HEK293 (cell line): ENCODE data around the gene JAGN1.
"Not testable (repeated sequence)": the region's sequence is repeated elsewhere in the genome, so short reads cannot be mapped to it uniquely, and the experiment has no call there.

Experiments used
- CTCF ChIA-PET: fragments of 350-600 bp; formaldehyde crosslinking; extraction: SDS; loops from one replicate; lab custom pipeline; 2021; ENCODE audit warnings: antibody characterized with exemption; lab: Yijun Ruan, JAX
- POLR2A ChIA-PET: fragments of 300-600 bp; formaldehyde crosslinking; extraction: SDS; loops from one replicate; lab custom pipeline; 2020; ENCODE audit warnings: antibody characterized with exemption, inconsistent platforms; lab: Yijun Ruan, JAX
- H3K27ac ChIP-seq: fragments of 200-500 bp; sonication (Bioruptor generic); 2 replicates; pipeline ENCODE4 v1.5.1; 2014; ENCODE audit warnings: low read depth, low read length, control low read depth, inconsistent platforms; ENCODE audit errors: extremely low read depth
- H3K36me3 ChIP-seq, 2 experiments: fragments of 200-500 bp in 1 of 2; sonication (Bioruptor generic) in 1 of 2; 1 replicate in 1 of 2; 2 replicates in 1 of 2; pipeline ENCODE4 v1.5.1; 2014 to 2017; ENCODE audit warnings: inconsistent platforms in 2 of 2, low read length in 2 of 2; ENCODE audit not compliant: control insufficient read depth in 2 of 2, insufficient read depth in 1 of 2
- H3K4me1 ChIP-seq: fragments of 200-500 bp; sonication (Bioruptor generic); 2 replicates; pipeline ENCODE4 v1.5.1; 2014; ENCODE audit warnings: mild to moderate bottlenecking, low read length, inconsistent platforms; ENCODE audit not compliant: control insufficient read depth, insufficient read depth
- H3K4me3 ChIP-seq: 2 replicates; pipeline ENCODE4 v1.5.1; 2011; ENCODE audit warnings: low read depth, mild to moderate bottlenecking, control low read depth, low read length, moderate library complexity
- H3K9me3 ChIP-seq: fragments of 200-500 bp; sonication (Bioruptor generic); 2 replicates; pipeline ENCODE4 v1.5.1; 2014; ENCODE audit warnings: low read depth, low read length, inconsistent platforms; ENCODE audit not compliant: control insufficient read depth, insufficient read depth
- KLF1 ChIP-seq: fragments of 450-650 bp; formaldehyde crosslinking; IDR thresholded peaks from 2 replicates; pipeline ENCODE4 v1.5.1; 2016; ENCODE audit warnings: missing biosample characterization, missing genetic modification characterization
- KLF16 ChIP-seq: fragments of 450-650 bp; formaldehyde crosslinking; IDR thresholded peaks from 2 replicates; pipeline ENCODE4 v1.5.1; 2017; ENCODE audit warnings: missing biosample characterization, missing genetic modification characterization
- ZBTB8A ChIP-seq: fragments of 450-650 bp; formaldehyde crosslinking; IDR thresholded peaks from 2 replicates; pipeline ENCODE4 v1.5.1; 2016; ENCODE audit warnings: missing biosample characterization, missing genetic modification characterization
- ZFP41 ChIP-seq: fragments of 450-650 bp; formaldehyde crosslinking; IDR thresholded peaks from 2 replicates; pipeline ENCODE4 v1.5.1; 2016; ENCODE audit warnings: missing biosample characterization, missing genetic modification characterization, borderline replicate concordance
- ZNF146 ChIP-seq: fragments of 450-650 bp; formaldehyde crosslinking; IDR thresholded peaks from 2 replicates; pipeline ENCODE4 v1.5.1; 2016; ENCODE audit warnings: missing biosample characterization, missing genetic modification characterization
- ZNF214 ChIP-seq: fragments of 450-650 bp; formaldehyde crosslinking; IDR thresholded peaks from 2 replicates; pipeline ENCODE4 v1.5.1; 2017; ENCODE audit warnings: missing biosample characterization, mild to moderate bottlenecking, missing genetic modification characterization, borderline replicate concordance
- ZNF248 ChIP-seq: fragments of 450-650 bp; formaldehyde crosslinking; IDR thresholded peaks from 2 replicates; pipeline ENCODE4 v1.5.1; 2017; ENCODE audit warnings: missing biosample characterization, missing genetic modification characterization
- ZNF335 ChIP-seq: fragments of 450-650 bp; formaldehyde crosslinking; conservative IDR thresholded peaks from 2 replicates; pipeline ENCODE4 v1.5.1; 2016; ENCODE audit warnings: missing biosample characterization, missing genetic modification characterization
- ZNF366 ChIP-seq: fragments of 450-650 bp; formaldehyde crosslinking; conservative IDR thresholded peaks from 2 replicates; pipeline ENCODE4 v1.5.1; 2016; ENCODE audit warnings: missing biosample characterization, missing genetic modification characterization
- ZNF555 ChIP-seq: fragments of 450-650 bp; formaldehyde crosslinking; conservative IDR thresholded peaks from 2 replicates; pipeline ENCODE4 v1.5.1; 2017; ENCODE audit warnings: missing biosample characterization, mild to moderate bottlenecking, missing genetic modification characterization, inconsistent platforms
- ZNF600 ChIP-seq: fragments of 450-650 bp; formaldehyde crosslinking; IDR thresholded peaks from 2 replicates; pipeline ENCODE4 v1.5.1; 2016; ENCODE audit warnings: missing biosample characterization, missing genetic modification characterization
- ZNF776 ChIP-seq: fragments of 450-650 bp; formaldehyde crosslinking; IDR thresholded peaks from 2 replicates; pipeline ENCODE4 v1.5.0; 2017; ENCODE audit warnings: missing biosample characterization, missing genetic modification characterization, borderline replicate concordance
- ZSCAN30 ChIP-seq: fragments of 450-650 bp; IDR thresholded peaks from 2 replicates; pipeline ENCODE4 v1.5.1; 2018; ENCODE audit warnings: missing biosample characterization, mild to moderate bottlenecking, missing genetic modification characterization, moderate library complexity
- TF ChIP-seq, protein P1 (sequence below): fragments of 450-650 bp; formaldehyde crosslinking; IDR thresholded peaks from 2 replicates; pipeline ENCODE4 v1.5.1; 2016; ENCODE audit warnings: missing biosample characterization, missing genetic modification characterization, borderline replicate concordance
- TF ChIP-seq, protein P2 (sequence below): IDR thresholded peaks from 2 replicates; pipeline ENCODE4 v1.6.1; 2011; ENCODE audit warnings: mild to moderate bottlenecking, low read depth, low read length, borderline replicate concordance

Gene JAGN1

GRCh38 chr3:9870978-9871377 lies 19.4 kb upstream of the JAGN1 start:
- POLR2A ChIA-PET = interaction anchor here (0.7 to 1.1 kb wide), 2 partner anchors 62 to 256 kb away, joined by 3 to 6 read pairs; no protein-coding TSS in a partner anchor
- TF ChIP-seq KLF16 (tag by site-specific recombination) (no peak), ZBTB8A (peak; percentile 34; the same call in 1 of the 2 replicates)
- H3K9me3 ChIP-seq = no peaks in the 10 kb centered on the region
- H3K4me1 ChIP-seq = no peaks in the 10 kb centered on the region
- CTCF ChIA-PET = no interaction called here
- no peaks in the 10 kb centered on the region for H3K36me3 ChIP-seq
- H3K4me3 ChIP-seq = no peak overlapping the region
- no peak overlapping the region for H3K27ac ChIP-seq

GRCh38 chr3:9872067-9872466 lies 18.3 kb upstream of the JAGN1 start:
- H3K4me1 ChIP-seq, H3K4me3 ChIP-seq, CTCF ChIA-PET, POLR2A ChIA-PET, H3K36me3 ChIP-seq, H3K9me3 ChIP-seq, H3K27ac ChIP-seq: not testable (repeated sequence)

GRCh38 chr3:9875448-9875847 lies 15.0 kb upstream of the JAGN1 start:
- H3K9me3 ChIP-seq = no peaks in the 10 kb centered on the region
- H3K36me3 ChIP-seq = no peaks in the 10 kb centered on the region
- H3K4me1 ChIP-seq = no peaks in the 10 kb centered on the region
- CTCF ChIA-PET = interaction anchor here (1.2 kb wide), 1 partner anchor 107 kb away, joined by 3 read pairs; no protein-coding TSS in a partner anchor
- no peak overlapping the region for H3K4me3 ChIP-seq
- H3K27ac ChIP-seq = no peak overlapping the region
- TF ChIP-seq, protein P1, sequence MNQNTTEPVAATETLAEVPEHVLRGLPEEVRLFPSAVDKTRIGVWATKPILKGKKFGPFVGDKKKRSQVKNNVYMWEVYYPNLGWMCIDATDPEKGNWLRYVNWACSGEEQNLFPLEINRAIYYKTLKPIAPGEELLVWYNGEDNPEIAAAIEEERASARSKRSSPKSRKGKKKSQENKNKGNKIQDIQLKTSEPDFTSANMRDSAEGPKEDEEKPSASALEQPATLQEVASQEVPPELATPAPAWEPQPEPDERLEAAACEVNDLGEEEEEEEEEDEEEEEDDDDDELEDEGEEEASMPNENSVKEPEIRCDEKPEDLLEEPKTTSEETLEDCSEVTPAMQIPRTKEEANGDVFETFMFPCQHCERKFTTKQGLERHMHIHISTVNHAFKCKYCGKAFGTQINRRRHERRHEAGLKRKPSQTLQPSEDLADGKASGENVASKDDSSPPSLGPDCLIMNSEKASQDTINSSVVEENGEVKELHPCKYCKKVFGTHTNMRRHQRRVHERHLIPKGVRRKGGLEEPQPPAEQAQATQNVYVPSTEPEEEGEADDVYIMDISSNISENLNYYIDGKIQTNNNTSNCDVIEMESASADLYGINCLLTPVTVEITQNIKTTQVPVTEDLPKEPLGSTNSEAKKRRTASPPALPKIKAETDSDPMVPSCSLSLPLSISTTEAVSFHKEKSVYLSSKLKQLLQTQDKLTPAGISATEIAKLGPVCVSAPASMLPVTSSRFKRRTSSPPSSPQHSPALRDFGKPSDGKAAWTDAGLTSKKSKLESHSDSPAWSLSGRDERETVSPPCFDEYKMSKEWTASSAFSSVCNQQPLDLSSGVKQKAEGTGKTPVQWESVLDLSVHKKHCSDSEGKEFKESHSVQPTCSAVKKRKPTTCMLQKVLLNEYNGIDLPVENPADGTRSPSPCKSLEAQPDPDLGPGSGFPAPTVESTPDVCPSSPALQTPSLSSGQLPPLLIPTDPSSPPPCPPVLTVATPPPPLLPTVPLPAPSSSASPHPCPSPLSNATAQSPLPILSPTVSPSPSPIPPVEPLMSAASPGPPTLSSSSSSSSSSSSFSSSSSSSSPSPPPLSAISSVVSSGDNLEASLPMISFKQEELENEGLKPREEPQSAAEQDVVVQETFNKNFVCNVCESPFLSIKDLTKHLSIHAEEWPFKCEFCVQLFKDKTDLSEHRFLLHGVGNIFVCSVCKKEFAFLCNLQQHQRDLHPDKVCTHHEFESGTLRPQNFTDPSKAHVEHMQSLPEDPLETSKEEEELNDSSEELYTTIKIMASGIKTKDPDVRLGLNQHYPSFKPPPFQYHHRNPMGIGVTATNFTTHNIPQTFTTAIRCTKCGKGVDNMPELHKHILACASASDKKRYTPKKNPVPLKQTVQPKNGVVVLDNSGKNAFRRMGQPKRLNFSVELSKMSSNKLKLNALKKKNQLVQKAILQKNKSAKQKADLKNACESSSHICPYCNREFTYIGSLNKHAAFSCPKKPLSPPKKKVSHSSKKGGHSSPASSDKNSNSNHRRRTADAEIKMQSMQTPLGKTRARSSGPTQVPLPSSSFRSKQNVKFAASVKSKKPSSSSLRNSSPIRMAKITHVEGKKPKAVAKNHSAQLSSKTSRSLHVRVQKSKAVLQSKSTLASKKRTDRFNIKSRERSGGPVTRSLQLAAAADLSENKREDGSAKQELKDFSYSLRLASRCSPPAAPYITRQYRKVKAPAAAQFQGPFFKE (tag by site-specific recombination) = no peak
- TF ChIP-seq ZNF214 = no peak
- no peak for TF ChIP-seq ZNF555 (tag by site-specific recombination)
- 0 out of 2 replicates have a peak, but pooled peaks have one; percentile 8 for TF ChIP-seq ZNF335 (tag by site-specific recombination)
- POLR2A ChIA-PET = no interaction called here

GRCh38 chr3:9876255-9876654 lies 14.2 kb upstream of the JAGN1 start:
- H3K4me3 ChIP-seq, H3K36me3 ChIP-seq, POLR2A ChIA-PET, H3K9me3 ChIP-seq, H3K27ac ChIP-seq, H3K4me1 ChIP-seq, CTCF ChIA-PET: not testable (repeated sequence)
- TF ChIP-seq KLF1 = 0 out of 2 replicates have a peak, but pooled peaks have one; percentile 16

GRCh38 chr3:9876991-9877390 lies 13.4 kb upstream of the JAGN1 start:
- ChIA-PET POLR2A (no interaction called here), CTCF (no interaction called here)
- H3K9me3 ChIP-seq = no peaks in the 10 kb centered on the region
- H3K36me3 ChIP-seq = no peaks in the 10 kb centered on the region
- no peak overlapping the region for H3K4me3 ChIP-seq
- no peaks in the 10 kb centered on the region for H3K4me1 ChIP-seq
- H3K27ac ChIP-seq = no peak overlapping the region
- no peak for TF ChIP-seq ZSCAN30
- TF ChIP-seq ZNF248 = no peak
- no peak for TF ChIP-seq ZFP41 (tag by site-specific recombination)
- TF ChIP-seq ZNF366 (tag by site-specific recombination) = no peak
- TF ChIP-seq ZNF600 (tag by site-specific recombination) = no peak
- TF ChIP-seq, protein P2, sequence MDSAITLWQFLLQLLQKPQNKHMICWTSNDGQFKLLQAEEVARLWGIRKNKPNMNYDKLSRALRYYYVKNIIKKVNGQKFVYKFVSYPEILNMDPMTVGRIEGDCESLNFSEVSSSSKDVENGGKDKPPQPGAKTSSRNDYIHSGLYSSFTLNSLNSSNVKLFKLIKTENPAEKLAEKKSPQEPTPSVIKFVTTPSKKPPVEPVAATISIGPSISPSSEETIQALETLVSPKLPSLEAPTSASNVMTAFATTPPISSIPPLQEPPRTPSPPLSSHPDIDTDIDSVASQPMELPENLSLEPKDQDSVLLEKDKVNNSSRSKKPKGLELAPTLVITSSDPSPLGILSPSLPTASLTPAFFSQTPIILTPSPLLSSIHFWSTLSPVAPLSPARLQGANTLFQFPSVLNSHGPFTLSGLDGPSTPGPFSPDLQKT = no peak
- no peak for TF ChIP-seq ZBTB8A
- no peak for TF ChIP-seq ZNF776 (tag by site-specific recombination)
- TF ChIP-seq ZNF146 (tag by site-specific recombination) = no peak
